ENCODE data around the gene TENM4.
A peak's percentile ranks its signal among the peaks of the same experiment; 100 is the strongest.

Gene TENM4

DNA sequence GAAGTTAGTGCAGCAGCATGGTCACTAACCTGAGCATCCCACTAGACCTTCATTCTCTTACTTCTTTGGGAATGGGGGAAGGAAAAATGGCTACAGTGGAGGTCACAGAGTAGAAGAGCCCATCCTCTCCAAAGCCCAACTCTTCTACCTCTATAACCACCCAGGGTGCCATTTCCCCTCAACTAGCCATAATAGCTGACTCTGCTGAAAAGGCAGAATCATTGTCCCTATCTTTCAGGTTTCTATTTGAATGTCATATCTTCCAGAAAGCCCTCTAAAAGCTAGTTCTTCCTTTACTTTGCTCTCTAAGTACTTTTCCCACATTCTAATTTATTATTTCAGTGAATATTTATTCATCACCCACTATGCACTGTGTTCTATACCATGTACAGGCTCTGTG, 421.6 kb downstream of the TENM4 start (continued):
- no peak for TF ChIP-seq PRDM2 (tag by site-specific recombination; IDR thresholded peaks at IDR 0.05; ENCODE audit: borderline replicate concordance)
- no peak for TF ChIP-seq ZBTB26 (tag by site-specific recombination; optimal IDR thresholded peaks at IDR 0.05)
- TF ChIP-seq GFI1B (tag by site-specific recombination; IDR thresholded peaks at IDR 0.05) = no peak
- TF ChIP-seq SALL2 (tag by site-specific recombination; IDR thresholded peaks at IDR 0.05; ENCODE audit: borderline replicate concordance) = no peak

- ChIA-PET CTCF (no interaction called here), POLR2A (no interaction called here)
- no peaks in the 10 kb centered on the region for H3K9me3 ChIP-seq (ENCODE audit: control insufficient read depth, insufficient read depth, low read depth, low read length)
- H3K4me3 ChIP-seq (ENCODE audit: low read depth, low read length) = no peak overlapping the region
- no peaks in the 10 kb centered on the region for H3K4me1 ChIP-seq (ENCODE audit: control insufficient read depth, insufficient read depth, low read length)
- peak; percentile 12; the same call in 1 of the 2 replicates for TF ChIP-seq EGR2 (tag by site-specific recombination; IDR thresholded peaks at IDR 0.05; ENCODE audit: low read depth)
- no peak for TF ChIP-seq ZXDB (tag by site-specific recombination; IDR thresholded peaks at IDR 0.05)
- TF ChIP-seq ZNF560 (tag by site-specific recombination; IDR thresholded peaks at IDR 0.05; ENCODE audit: borderline replicate concordance) = no peak
- peak; percentile 55 for TF ChIP-seq ZFHX2 (tag by site-specific recombination; conservative IDR thresholded peaks at IDR 0.05)
- H3K27ac ChIP-seq (ENCODE audit: extremely low read depth, low read depth, low read length) = no peak overlapping the region
- H3K36me3 ChIP-seq (ENCODE audit: control insufficient read depth in 2 of 2, insufficient read depth in 1 of 2, low read length in 2 of 2) = no peaks in the 10 kb centered on the region
Observed at GRCh38 chr11:79018371-79018849, 422.4 kb downstream of the TENM4 start.

GRCh38 chr11:79017811-79018210, 423.0 kb downstream of the TENM4 start:
- Histone ChIP-seq H3K9me3 (ENCODE audit: control insufficient read depth, insufficient read depth, low read depth, low read length) (no peaks in the 10 kb centered on the region), H3K36me3 (ENCODE audit: control insufficient read depth in 2 of 2, insufficient read depth in 1 of 2, low read length in 2 of 2) (no peaks in the 10 kb centered on the region), H3K27ac (ENCODE audit: extremely low read depth, low read depth, low read length) (no peak overlapping the region), H3K4me1 (ENCODE audit: control insufficient read depth, insufficient read depth, low read length) (no peaks in the 10 kb centered on the region), H3K4me3 (ENCODE audit: low read depth, low read length) (no peak overlapping the region)
- ChIA-PET CTCF (no interaction called here), POLR2A (no interaction called here)
- TF ChIP-seq ZNF626 (tag by site-specific recombination; IDR thresholded peaks at IDR 0.05) (no peak), GLIS1 (tag by site-specific recombination; IDR thresholded peaks at IDR 0.05) (no peak), ZNF335 (tag by site-specific recombination; conservative IDR thresholded peaks at IDR 0.05) (no peak), HIC1 (tag by site-specific recombination; IDR thresholded peaks at IDR 0.05) (no peak), ZNF837 (tag by site-specific recombination; IDR thresholded peaks at IDR 0.05) (no peak), SALL2 (tag by site-specific recombination; IDR thresholded peaks at IDR 0.05; ENCODE audit: borderline replicate concordance) (no peak), ZBTB49 (tag by site-specific recombination; IDR thresholded peaks at IDR 0.05; ENCODE audit: low read depth) (no peak), ZNF223 (tag by site-specific recombination; IDR thresholded peaks at IDR 0.05) (no peak), ZFP37 (tag by site-specific recombination; IDR thresholded peaks at IDR 0.05) (no peak)
- TF ChIP-seq, protein P1, sequence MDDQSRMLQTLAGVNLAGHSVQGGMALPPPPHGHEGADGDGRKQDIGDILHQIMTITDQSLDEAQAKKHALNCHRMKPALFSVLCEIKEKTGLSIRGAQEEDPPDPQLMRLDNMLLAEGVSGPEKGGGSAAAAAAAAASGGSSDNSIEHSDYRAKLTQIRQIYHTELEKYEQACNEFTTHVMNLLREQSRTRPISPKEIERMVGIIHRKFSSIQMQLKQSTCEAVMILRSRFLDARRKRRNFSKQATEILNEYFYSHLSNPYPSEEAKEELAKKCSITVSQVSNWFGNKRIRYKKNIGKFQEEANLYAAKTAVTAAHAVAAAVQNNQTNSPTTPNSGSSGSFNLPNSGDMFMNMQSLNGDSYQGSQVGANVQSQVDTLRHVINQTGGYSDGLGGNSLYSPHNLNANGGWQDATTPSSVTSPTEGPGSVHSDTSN (CRISPR knock-in tag; IDR thresholded peaks at IDR 0.05) = no peak
- TF ChIP-seq, protein P2, sequence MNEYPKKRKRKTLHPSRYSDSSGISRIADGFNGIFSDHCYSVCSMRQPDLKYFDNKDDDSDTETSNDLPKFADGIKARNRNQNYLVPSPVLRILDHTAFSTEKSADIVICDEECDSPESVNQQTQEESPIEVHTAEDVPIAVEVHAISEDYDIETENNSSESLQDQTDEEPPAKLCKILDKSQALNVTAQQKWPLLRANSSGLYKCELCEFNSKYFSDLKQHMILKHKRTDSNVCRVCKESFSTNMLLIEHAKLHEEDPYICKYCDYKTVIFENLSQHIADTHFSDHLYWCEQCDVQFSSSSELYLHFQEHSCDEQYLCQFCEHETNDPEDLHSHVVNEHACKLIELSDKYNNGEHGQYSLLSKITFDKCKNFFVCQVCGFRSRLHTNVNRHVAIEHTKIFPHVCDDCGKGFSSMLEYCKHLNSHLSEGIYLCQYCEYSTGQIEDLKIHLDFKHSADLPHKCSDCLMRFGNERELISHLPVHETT (tag by site-specific recombination; IDR thresholded peaks at IDR 0.05) = no peak
